ENCODE measurements around the gene GJA10.
"Not testable (repeated sequence)": the region's sequence is repeated elsewhere in the genome, so short reads cannot be mapped to it uniquely, and the experiment has no call there.

GJA10 gene

DNA sequence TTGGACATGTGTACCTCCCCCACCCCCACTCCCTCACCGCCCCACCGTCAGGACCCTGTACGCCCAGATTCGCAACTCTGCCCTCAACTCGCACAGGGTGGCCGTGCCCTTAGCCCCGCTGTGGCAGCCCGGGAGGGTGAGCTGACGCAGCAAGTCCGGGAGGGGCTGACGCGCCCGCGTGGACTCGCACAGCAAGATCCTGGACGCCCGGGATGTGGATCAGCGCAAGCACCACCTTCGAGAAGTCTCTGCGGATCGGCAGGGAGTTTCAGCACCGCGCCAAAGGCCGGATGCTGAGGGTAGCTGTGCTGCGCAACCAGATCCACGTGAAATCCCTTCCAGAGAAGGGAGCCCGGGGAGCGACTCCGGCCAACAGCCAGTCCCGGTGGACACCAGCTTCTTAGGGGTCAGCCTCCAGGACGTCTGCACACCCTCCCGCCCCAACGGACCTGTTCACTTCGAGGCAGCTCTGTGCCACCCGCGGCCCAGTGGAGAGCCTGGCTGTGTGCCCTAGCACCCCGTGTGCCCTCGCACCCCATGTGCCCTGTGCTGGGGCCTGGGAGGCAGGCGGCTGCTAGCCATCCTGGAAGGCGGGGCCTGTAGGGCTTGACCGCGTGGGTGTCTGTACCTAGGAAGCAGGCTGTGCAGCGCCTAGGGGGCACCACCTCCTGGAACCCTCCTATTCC lies 6.7 kb upstream of the GJA10 start:
- no peaks in the 10 kb centered on the region for H3K27me3 ChIP-seq (ENCODE audit: low read depth, low read length)
- peak overlapping the region in 1 of 2 donors; percentile 35 for H3K4me3 ChIP-seq (ENCODE audit: low read depth in 1 of 2, low read length in 2 of 2)
- H3K4me1 ChIP-seq (ENCODE audit: control insufficient read depth in 1 of 2, insufficient read depth in 2 of 2, low read length in 2 of 2), result peaks cover 0 to 6% of the 10 kb centered on the region in 2 donors

DNA sequence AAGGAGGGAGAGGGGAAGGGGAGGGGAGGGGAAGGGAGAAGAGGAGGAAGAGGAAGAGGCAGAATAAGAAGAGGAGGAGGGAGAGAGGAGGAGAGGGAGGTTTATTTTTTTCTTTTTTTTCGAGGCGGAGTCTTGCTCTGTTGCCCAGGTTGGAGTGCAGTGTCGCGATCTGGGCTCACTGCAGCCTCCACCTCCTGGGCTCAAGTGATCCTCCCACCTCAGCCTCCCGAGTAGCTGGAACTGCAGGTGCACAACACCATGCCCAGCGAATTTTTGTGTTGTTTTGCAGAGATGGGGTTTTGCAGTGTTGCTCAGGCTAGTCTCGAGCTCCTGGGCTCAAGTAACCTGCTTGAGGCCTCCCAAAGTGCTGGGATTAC lies 6.1 kb upstream of the GJA10 start:
- Histone ChIP-seq H3K27me3 (ENCODE audit: low read depth, low read length) (no peaks in the 10 kb centered on the region), H3K4me3 (ENCODE audit: low read depth in 1 of 2, low read length in 2 of 2) (peak overlapping the region in 1 of 2 donors; percentile 35), H3K36me3 (ENCODE audit: control insufficient read depth in 1 of 2, insufficient read depth in 2 of 2, low read length in 2 of 2) (no peaks in the 10 kb centered on the region), H3K9me3 (ENCODE audit: control insufficient read depth in 1 of 2, low read length in 2 of 2) (no peaks in the 10 kb centered on the region), H3K27ac (ENCODE audit: low read length) (no peak overlapping the region), H3K4me1 (ENCODE audit: control insufficient read depth in 1 of 2, insufficient read depth in 2 of 2, low read length in 2 of 2) (peaks cover 0 to 6% of the 10 kb centered on the region in 2 donors)

More for the DNA sequence above, 6.7 kb upstream of the GJA10 start:
- H3K9me3 ChIP-seq (ENCODE audit: control insufficient read depth in 1 of 2, low read length in 2 of 2), result no peaks in the 10 kb centered on the region
- H3K36me3 ChIP-seq (ENCODE audit: control insufficient read depth in 1 of 2, insufficient read depth in 2 of 2, low read length in 2 of 2), result no peaks in the 10 kb centered on the region
- H3K27ac ChIP-seq (ENCODE audit: low read length), result no peak overlapping the region

DNA sequence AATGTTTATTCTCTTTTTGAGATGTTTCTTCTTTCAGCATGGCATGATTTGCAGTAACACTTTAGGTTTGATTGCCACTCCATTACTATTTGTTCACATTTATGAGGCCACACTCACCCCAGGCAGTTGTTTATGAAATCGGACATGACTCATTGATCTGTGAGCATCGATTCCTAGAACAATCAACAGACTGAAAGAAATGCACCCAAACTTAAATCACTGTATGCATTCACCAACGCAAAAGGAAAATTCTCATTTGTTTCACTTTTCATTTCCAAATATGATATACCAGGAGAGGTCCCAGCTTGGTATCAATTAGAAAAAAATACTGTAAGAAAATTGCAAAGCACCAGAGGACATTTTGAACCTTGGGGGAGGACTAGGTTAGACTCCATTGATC lies 5.4 kb upstream of the GJA10 start:
- Histone ChIP-seq H3K9me3 (ENCODE audit: control insufficient read depth in 1 of 2, low read length in 2 of 2) (no peaks in the 10 kb centered on the region), H3K27ac (ENCODE audit: low read length) (no peak overlapping the region), H3K4me1 (ENCODE audit: control insufficient read depth in 1 of 2, insufficient read depth in 2 of 2, low read length in 2 of 2) (peaks cover 0 to 6% of the 10 kb centered on the region in 2 donors), H3K4me3 (ENCODE audit: low read depth in 1 of 2, low read length in 2 of 2) (no peak overlapping the region), H3K27me3 (ENCODE audit: low read depth, low read length) (no peaks in the 10 kb centered on the region), H3K36me3 (ENCODE audit: control insufficient read depth in 1 of 2, insufficient read depth in 2 of 2, low read length in 2 of 2) (no peaks in the 10 kb centered on the region)

DNA sequence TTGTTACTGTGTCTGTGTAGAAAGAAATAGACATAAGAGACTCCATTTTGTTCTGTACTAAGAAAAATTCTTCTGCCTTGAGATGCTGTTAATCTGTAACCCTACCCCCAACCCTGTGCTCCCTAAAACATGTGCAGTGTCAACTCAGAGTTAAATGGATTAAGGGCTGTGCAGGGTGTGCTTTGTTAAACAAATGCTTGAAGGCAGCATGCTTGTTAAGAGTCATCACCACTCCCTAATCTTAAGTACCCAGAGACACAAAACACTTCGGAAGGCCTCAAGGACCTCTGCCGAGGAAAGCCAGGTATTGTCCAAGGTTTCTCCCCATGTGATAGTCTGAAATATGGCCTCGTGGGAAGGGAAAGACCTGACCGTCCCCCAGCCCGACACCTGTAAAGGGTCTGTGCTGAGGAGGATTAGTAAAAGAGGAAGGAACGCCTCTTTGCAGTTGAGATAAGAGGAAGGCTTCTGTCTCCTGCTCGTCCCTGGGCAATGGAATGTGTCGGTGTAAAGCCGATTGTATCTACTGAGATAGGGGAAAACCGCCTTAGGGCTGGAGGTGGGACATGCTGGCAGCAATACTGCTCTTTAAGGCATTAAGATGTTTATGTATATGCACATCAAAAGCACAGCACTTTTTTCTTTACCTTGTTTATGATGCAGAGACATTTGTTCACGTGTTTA lies 3.3 kb upstream of the GJA10 start:
- H3K27me3 ChIP-seq (ENCODE audit: low read depth, low read length); H3K27ac ChIP-seq (ENCODE audit: low read length); H3K4me1 ChIP-seq (ENCODE audit: control insufficient read depth in 1 of 2, insufficient read depth in 2 of 2, low read length in 2 of 2); H3K36me3 ChIP-seq (ENCODE audit: control insufficient read depth in 1 of 2, insufficient read depth in 2 of 2, low read length in 2 of 2); H3K9me3 ChIP-seq (ENCODE audit: control insufficient read depth in 1 of 2, low read length in 2 of 2); H3K4me3 ChIP-seq (ENCODE audit: low read depth in 1 of 2, low read length in 2 of 2): not testable (repeated sequence)

DNA sequence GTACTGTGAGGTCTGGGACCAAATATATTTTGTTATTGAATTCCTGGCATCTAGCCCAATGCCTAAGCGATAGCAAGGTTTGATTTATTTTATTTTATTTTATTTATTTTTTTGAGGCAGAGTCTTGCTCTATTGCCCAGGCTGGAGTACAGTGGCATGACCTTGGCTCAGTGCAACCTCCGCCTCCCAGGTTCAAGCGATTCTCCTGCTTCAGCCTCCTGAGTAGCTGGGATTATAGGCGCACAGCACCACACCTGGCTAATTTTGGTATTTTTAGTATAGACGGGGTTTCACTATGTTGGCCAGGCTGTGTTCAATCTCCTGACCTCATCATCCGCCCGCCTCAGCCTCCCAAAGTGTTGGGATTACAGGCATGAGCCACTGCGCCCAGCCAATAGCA lies 1.7 kb upstream of the GJA10 start:
- not testable (repeated sequence) for H3K4me3 ChIP-seq (ENCODE audit: low read depth in 1 of 2, low read length in 2 of 2); H3K36me3 ChIP-seq (ENCODE audit: control insufficient read depth in 1 of 2, insufficient read depth in 2 of 2, low read length in 2 of 2); H3K9me3 ChIP-seq (ENCODE audit: control insufficient read depth in 1 of 2, low read length in 2 of 2); H3K27me3 ChIP-seq (ENCODE audit: low read depth, low read length); H3K27ac ChIP-seq (ENCODE audit: low read length); H3K4me1 ChIP-seq (ENCODE audit: control insufficient read depth in 1 of 2, insufficient read depth in 2 of 2, low read length in 2 of 2)

DNA sequence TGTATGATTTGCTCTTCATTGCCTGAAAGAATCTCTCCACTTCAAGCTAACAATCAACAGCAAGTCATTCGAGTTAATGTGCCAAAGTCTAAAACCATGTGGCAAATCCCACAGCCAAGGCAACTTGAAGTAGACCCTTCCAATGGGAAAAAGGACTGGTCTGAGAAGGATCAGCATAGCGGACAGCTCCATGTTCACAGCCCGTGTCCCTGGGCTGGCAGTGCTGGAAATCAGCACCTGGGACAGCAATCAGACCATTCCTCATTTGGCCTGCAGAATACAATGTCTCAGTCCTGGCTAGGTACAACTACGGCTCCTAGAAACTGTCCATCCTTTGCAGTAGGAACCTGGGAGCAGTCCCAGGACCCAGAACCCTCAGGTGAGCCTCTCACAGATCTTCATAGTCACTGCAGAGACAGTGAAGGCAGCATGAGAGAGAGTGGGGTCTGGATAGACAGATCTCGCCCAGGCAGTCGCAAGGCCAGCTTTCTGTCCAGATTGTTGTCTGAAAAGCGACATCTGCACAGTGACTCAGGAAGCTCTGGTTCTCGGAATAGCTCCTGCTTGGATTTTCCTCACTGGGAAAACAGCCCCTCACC lies 1.1 kb downstream of the GJA10 start:
- Histone ChIP-seq H3K4me3 (ENCODE audit: low read depth in 1 of 2, low read length in 2 of 2) (no peak overlapping the region), H3K9me3 (ENCODE audit: control insufficient read depth in 1 of 2, low read length in 2 of 2) (no peaks in the 10 kb centered on the region), H3K27me3 (ENCODE audit: low read depth, low read length) (no peaks in the 10 kb centered on the region), H3K36me3 (ENCODE audit: control insufficient read depth in 1 of 2, insufficient read depth in 2 of 2, low read length in 2 of 2) (no peaks in the 10 kb centered on the region), H3K4me1 (ENCODE audit: control insufficient read depth in 1 of 2, insufficient read depth in 2 of 2, low read length in 2 of 2) (no peaks in the 10 kb centered on the region), H3K27ac (ENCODE audit: low read length) (no peak overlapping the region)

DNA sequence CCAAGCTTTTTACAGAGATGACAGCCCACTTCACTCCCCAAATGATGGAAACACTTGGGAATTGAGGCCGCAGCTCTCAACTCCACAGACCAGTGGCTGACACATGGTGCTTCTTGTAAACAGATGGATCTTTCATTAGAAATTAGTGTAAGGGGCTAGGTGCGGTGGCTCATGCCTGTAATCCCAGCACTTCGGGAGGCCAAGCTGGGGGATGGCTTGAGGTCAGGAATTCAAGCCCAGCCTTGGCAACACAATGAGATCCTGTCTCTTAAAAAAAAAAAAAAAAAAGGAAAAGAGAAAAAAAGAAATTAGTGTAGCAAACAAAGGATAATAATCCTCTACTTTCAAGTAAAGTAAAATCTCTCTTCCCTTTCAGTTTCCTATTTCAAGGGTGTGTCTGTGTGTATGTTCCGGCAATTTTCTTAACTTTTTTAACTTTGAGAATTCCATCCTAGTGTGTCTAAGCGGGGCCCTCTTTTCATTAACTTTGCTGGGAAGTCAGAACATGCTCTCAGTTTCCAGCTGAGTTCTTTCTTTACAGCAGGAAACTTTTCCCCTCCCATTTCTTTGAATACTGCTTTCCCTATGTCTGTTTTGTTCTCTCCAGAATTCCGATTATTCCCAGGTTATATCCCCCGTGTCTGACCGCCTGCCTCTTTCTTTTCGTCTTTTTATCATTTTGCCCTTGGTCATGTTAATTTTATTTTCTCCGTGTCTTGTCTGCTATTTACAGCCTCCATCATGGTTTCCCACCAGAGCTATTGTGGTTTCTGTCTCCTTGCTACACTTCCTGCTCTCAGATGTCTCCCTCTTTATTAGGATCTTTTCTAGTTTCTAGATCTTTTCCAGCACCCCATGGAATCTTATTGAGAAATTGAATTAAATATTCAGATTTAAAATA lies 16.0 kb downstream of the GJA10 start:
- H3K36me3 ChIP-seq (ENCODE audit: control insufficient read depth in 1 of 2, insufficient read depth in 2 of 2, low read length in 2 of 2); H3K4me3 ChIP-seq (ENCODE audit: low read depth in 1 of 2, low read length in 2 of 2); H3K27me3 ChIP-seq (ENCODE audit: low read depth, low read length); H3K4me1 ChIP-seq (ENCODE audit: control insufficient read depth in 1 of 2, insufficient read depth in 2 of 2, low read length in 2 of 2); H3K27ac ChIP-seq (ENCODE audit: low read length); H3K9me3 ChIP-seq (ENCODE audit: control insufficient read depth in 1 of 2, low read length in 2 of 2): not testable (repeated sequence)

DNA sequence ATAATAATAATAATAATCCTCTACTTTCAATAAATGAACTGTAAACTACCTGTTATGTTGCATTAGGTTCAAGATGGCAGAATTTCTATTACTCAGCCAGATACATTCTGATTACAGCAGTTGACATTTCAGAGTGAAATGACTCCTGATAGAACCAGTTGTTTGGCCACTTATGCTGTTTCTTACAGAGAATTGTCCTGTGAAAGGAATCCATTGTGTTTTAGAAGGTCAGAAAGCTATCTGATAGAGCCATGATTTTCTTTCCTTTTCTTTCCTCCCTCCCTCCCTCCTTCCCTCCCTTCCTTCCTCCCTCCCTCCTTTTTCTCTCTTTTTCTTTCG lies 16.6 kb downstream of the GJA10 start:
- H3K36me3 ChIP-seq (ENCODE audit: control insufficient read depth in 1 of 2, insufficient read depth in 2 of 2, low read length in 2 of 2), result no peaks in the 10 kb centered on the region
- no peak overlapping the region for H3K27ac ChIP-seq (ENCODE audit: low read length)
- H3K4me3 ChIP-seq (ENCODE audit: low read depth in 1 of 2, low read length in 2 of 2), result no peak overlapping the region
- H3K9me3 ChIP-seq (ENCODE audit: control insufficient read depth in 1 of 2, low read length in 2 of 2), result peaks cover 0 to 1% of the 10 kb centered on the region in 2 donors
- H3K27me3 ChIP-seq (ENCODE audit: low read depth, low read length), result no peaks in the 10 kb centered on the region
- H3K4me1 ChIP-seq (ENCODE audit: control insufficient read depth in 1 of 2, insufficient read depth in 2 of 2, low read length in 2 of 2), result no peaks in the 10 kb centered on the region

DNA sequence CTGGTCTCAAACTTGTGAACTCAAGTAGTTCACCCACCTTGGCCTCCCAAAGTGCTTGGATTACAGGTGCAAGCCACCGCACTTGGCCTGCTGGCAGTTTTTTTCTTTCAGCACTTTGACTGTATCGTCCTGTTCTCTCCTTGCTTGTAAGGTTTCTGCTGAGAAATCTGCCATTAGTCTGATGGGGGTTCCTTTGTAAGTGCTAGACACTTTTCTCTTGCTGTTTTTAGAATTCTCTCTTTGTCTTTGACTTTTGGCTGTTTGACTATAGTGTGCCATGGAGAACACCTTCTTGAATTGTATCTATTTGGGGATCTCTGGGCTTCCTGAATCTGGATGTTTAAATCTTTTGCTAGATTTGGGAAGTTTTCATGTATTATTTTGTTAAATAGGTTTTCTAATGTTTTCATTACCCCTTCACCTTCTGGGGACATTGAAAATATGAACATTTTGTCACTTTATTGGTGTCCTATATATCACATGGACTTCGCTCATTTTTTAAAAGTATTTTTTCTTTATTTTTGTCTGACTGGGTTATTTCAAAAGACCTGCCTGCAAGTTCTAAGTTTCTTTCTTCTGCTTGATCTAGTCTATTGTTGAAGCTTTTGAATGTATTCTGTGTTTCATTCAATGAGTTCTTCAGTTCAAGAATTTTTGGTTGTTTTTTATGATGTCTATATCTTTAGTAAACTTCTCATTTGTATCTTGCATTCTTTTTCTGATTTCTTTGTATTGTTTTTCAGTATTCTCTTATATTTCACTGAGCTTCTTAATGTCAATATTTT lies 22.1 kb downstream of the GJA10 start:
- Histone ChIP-seq H3K27ac (ENCODE audit: low read length) (no peak overlapping the region), H3K4me1 (ENCODE audit: control insufficient read depth in 1 of 2, insufficient read depth in 2 of 2, low read length in 2 of 2) (no peaks in the 10 kb centered on the region), H3K4me3 (ENCODE audit: low read depth in 1 of 2, low read length in 2 of 2) (no peak overlapping the region), H3K36me3 (ENCODE audit: control insufficient read depth in 1 of 2, insufficient read depth in 2 of 2, low read length in 2 of 2) (no peaks in the 10 kb centered on the region), H3K9me3 (ENCODE audit: control insufficient read depth in 1 of 2, low read length in 2 of 2) (peaks cover 0 to 18% of the 10 kb centered on the region in 2 donors), H3K27me3 (ENCODE audit: low read depth, low read length) (no peaks in the 10 kb centered on the region)

DNA sequence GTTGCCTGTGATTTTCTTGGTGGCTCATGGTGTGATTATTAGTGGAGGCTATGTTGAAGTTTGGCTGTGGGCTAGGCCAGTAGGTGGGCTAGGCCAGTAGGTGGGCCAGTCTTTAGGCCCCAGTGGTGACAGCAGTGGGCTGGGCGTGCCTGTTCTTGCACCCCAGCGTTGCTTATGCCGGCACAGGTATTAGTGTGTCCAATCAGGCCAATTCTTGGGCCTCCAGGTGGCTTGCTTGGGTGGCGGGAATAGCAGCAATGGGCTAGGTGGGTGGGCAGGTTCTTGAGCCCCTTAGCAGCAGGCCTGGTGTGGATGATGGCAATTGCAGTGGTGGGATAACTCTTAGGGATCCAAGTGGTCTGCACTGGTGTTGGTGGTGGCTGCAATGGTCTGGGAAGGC lies 22.9 kb downstream of the GJA10 start:
- H3K4me3 ChIP-seq (ENCODE audit: low read depth in 1 of 2, low read length in 2 of 2), result no peak overlapping the region
- H3K36me3 ChIP-seq (ENCODE audit: control insufficient read depth in 1 of 2, insufficient read depth in 2 of 2, low read length in 2 of 2), result no peaks in the 10 kb centered on the region
- H3K27ac ChIP-seq (ENCODE audit: low read length), result no peak overlapping the region
- H3K9me3 ChIP-seq (ENCODE audit: control insufficient read depth in 1 of 2, low read length in 2 of 2), result peaks cover 0 to 18% of the 10 kb centered on the region in 2 donors
- no peaks in the 10 kb centered on the region for H3K4me1 ChIP-seq (ENCODE audit: control insufficient read depth in 1 of 2, insufficient read depth in 2 of 2, low read length in 2 of 2)
- no peaks in the 10 kb centered on the region for H3K27me3 ChIP-seq (ENCODE audit: low read depth, low read length)
